ENCODE measurements around the gene SORCS2.

Gene SORCS2

GRCh38 chr4:7381221-7381889 lies 189.0 kb downstream of the SORCS2 start:
- in situ Hi-C loops (cut with MboI; ENCODE audit: low pct_unique_long_range_greater_than_20kb, low sequenced_read_pairs, unreplicated experiment), result no loop called here
- no peak for DNase-seq (ENCODE audit: low spot score)

GRCh38 chr4:7381890-7382633 lies 189.7 kb downstream of the SORCS2 start:
- DNase-seq (ENCODE audit: low spot score), result no peak
- in situ Hi-C loops (cut with MboI; ENCODE audit: low pct_unique_long_range_greater_than_20kb, low sequenced_read_pairs, unreplicated experiment), result no loop called here

More at GRCh38 chr4:7381221-7381889, 189.0 kb downstream of the SORCS2 start:
- TF ChIP-seq, protein P1, sequence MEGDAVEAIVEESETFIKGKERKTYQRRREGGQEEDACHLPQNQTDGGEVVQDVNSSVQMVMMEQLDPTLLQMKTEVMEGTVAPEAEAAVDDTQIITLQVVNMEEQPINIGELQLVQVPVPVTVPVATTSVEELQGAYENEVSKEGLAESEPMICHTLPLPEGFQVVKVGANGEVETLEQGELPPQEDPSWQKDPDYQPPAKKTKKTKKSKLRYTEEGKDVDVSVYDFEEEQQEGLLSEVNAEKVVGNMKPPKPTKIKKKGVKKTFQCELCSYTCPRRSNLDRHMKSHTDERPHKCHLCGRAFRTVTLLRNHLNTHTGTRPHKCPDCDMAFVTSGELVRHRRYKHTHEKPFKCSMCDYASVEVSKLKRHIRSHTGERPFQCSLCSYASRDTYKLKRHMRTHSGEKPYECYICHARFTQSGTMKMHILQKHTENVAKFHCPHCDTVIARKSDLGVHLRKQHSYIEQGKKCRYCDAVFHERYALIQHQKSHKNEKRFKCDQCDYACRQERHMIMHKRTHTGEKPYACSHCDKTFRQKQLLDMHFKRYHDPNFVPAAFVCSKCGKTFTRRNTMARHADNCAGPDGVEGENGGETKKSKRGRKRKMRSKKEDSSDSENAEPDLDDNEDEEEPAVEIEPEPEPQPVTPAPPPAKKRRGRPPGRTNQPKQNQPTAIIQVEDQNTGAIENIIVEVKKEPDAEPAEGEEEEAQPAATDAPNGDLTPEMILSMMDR (IDR thresholded peaks at IDR 0.05; ENCODE audit: extremely low read depth, insufficient read depth, missing control alignments), result no peak

GRCh38 chr4:7382634-7383014 lies 190.3 kb downstream of the SORCS2 start:
- TF ChIP-seq, protein P1 (IDR thresholded peaks at IDR 0.05; ENCODE audit: extremely low read depth, insufficient read depth, missing control alignments), result no peak
- in situ Hi-C loops (cut with MboI; ENCODE audit: low pct_unique_long_range_greater_than_20kb, low sequenced_read_pairs, unreplicated experiment), result no loop called here
- DNase-seq (ENCODE audit: low spot score), result no peak

More at GRCh38 chr4:7381890-7382633, 189.7 kb downstream of the SORCS2 start:
- TF ChIP-seq, protein P1 (IDR thresholded peaks at IDR 0.05; ENCODE audit: extremely low read depth, insufficient read depth, missing control alignments), result no peak

DNA sequence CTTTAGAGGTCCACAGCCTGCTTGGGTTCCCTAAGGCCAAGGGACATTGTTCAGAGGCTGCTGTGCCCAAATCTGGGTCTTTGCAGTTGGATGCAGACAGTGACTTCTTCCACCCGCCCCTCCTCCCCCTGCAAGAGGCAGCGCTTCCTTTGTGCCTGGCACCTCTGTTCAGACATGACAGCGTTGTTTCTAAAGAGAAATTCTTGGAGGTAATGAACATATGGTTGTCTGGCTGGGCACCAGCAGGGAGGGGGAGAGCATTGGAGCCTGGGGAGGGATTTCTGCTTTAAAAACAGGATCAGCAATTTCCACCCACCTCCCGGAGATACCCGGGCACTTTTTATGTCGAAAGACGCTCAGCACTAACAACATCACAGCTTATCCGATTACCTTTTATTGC lies 190.9 kb downstream of the SORCS2 start:
- in situ Hi-C loops (cut with MboI; ENCODE audit: low pct_unique_long_range_greater_than_20kb, low sequenced_read_pairs, unreplicated experiment), result no loop called here
- no peak for DNase-seq (ENCODE audit: low spot score)
- TF ChIP-seq, protein P1 (IDR thresholded peaks at IDR 0.05; ENCODE audit: extremely low read depth, insufficient read depth, missing control alignments), result no peak

DNA sequence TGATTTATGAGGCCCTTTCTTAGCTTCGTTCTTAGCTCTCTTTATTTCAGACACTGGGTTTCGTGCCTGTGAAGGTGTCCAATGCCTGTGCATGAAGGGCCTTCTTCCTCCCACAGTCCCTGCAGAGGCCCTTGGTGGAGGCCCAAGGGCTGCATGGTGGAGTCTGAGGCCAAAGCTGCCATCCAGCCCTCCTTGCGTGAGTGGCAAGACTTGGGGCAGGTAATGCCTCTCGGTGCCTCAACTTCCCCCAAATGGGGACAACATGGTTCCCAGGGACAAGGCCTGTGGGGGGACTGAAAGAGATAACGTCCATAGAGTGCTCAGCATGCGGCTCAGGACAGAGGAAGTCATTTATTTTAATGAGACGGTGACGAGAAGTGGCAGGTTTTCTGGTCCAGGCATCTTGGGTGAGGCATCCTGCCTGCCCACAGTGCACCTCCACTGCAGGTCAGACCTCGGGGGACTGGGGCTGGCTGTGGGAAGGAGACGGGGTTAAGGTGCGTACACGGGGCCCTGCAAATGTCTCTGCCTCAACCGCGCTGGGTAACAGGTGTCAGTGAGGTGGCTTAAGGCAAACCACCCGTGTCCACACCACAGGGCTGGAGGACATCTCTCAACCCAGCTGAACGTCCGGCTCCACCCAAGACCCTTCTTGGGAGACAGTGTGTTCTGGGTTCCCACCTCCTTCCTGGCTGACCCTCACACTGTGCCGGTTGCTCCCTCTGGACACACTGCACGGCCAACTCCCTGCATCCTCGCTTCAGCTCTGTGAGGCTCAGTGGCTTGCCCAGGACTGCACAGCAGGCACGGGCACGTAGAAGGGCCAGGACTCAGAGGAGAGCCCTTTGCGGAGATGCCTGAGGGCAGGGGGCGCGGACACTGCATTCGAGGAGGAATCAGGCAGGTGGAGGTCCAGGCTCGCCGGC lies 191.9 kb downstream of the SORCS2 start:
- no peak for DNase-seq (ENCODE audit: low spot score)
- TF ChIP-seq, protein P1 (IDR thresholded peaks at IDR 0.05; ENCODE audit: extremely low read depth, insufficient read depth, missing control alignments), result no peak
- in situ Hi-C loops (cut with MboI; ENCODE audit: low pct_unique_long_range_greater_than_20kb, low sequenced_read_pairs, unreplicated experiment), result no loop called here
